ENCODE measurements around the gene MAPK1IP1L.
"Not testable (repeated sequence)": the region's sequence is repeated elsewhere in the genome, so short reads cannot be mapped to it uniquely, and the experiment has no call there.

Gene MAPK1IP1L

GRCh38 chr14:55045087-55045486 is 6.4 kb upstream of the MAPK1IP1L start:
- peaks cover 12 to 13% of the 10 kb centered on the region in 2 donors for H3K36me3 Mint-ChIP-seq
- no peaks in the 10 kb centered on the region for H3K27me3 Mint-ChIP-seq
- no peak for DNase-seq
- no peak overlapping the region for H3K27ac Mint-ChIP-seq
- H3K4me3 Mint-ChIP-seq = no peak overlapping the region
- no peaks in the 10 kb centered on the region for H3K9me3 Mint-ChIP-seq
- peaks cover 0 to 2% of the 10 kb centered on the region in 2 donors for H3K4me1 Mint-ChIP-seq
- ATAC-seq (replicated peaks) = no peak

- Mint-ChIP-seq H3K27me3 (no peaks in the 10 kb centered on the region), H3K4me3 (no peak overlapping the region), H3K27ac (no peak overlapping the region), H3K9me3 (no peaks in the 10 kb centered on the region), H3K4me1 (peaks cover 5 to 9% of the 10 kb centered on the region in 2 donors), H3K36me3 (peaks cover 10 to 12% of the 10 kb centered on the region in 2 donors)
- DNase-seq (no peak), ATAC-seq (replicated peaks) (no peak)
Observed at GRCh38 chr14:55047301-55048053, 4.0 kb upstream of the MAPK1IP1L start.

DNA sequence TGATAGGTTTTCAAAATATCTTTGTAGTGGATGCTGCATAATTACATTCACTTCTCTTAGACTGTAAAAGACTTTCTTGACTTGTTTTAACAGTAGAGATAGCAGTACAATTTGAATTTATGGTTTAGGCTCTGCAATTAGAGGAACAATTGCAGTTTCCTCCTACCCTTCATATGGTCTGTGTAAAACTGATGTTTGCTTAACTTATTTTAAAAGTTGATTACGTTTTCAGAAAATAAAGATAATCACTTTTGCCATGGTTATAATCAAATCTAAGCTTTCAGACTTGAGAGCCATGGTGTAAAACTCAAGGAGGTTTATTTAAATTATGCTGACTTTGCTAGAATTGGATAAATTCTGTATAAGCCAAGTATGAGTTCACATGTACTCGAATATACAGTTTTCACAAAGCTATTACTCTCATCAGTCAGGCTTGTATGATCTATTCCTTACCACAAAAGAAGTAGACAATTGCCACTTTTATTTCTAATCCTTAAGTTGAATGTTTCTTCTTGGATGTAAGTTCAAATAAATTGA is 2.5 kb upstream of the MAPK1IP1L start:
- Mint-ChIP-seq H3K36me3 (peaks cover 9 to 11% of the 10 kb centered on the region in 2 donors), H3K27me3 (no peaks in the 10 kb centered on the region)

GRCh38 chr14:55051165-55051422 is 353 bp upstream of the MAPK1IP1L start:
- Mint-ChIP-seq H3K36me3 (peaks cover 10 to 15% of the 10 kb centered on the region in 2 donors), H3K27ac (peak overlapping the region; percentile 99), H3K9me3 (no peaks in the 10 kb centered on the region), H3K4me1 (peaks cover 16 to 32% of the 10 kb centered on the region in 2 donors), H3K4me3 (peak overlapping the region; percentile 89 to 91), H3K27me3 (no peaks in the 10 kb centered on the region)
- ATAC-seq (replicated peaks) (peak; percentile 38 to 47), DNase-seq (no peak)

More for the DNA sequence above, 2.5 kb upstream of the MAPK1IP1L start:
- ATAC-seq (replicated peaks) (no peak), DNase-seq (no peak)
- no peak overlapping the region for H3K4me3 Mint-ChIP-seq
- H3K9me3 Mint-ChIP-seq = no peaks in the 10 kb centered on the region
- H3K27ac Mint-ChIP-seq = no peak overlapping the region
- peaks cover 13 to 22% of the 10 kb centered on the region in 2 donors for H3K4me1 Mint-ChIP-seq

DNA sequence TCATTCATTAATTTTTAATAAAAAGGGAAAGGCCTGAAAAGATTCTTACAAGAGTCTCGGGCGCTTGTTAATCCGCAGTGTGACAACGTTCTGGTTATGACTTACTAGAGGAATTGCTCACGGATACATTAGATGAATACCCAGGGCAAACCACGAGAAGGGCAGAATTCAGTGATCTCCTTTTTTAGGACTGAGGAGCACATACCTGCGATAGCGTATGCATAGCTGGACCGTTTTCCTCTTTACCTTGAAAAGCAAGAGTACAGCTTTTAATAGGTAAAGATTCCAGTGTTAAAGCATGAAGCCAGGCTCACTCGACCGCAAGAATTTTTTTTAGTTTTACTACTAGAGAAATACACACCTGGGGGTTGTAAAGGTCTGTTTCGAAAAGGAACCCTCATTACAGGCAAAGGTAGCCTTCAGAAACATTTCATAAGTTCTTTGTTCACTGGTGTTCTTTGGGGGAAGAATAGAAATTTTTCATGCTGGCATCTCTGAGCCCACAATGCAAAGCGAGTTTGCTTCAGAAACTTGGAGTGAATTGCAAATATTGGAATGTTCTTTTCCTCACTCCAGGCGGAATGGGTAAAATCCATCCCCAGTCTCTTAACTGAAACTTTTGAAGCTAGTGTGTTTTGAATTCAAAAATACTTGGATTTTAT is 953 bp downstream of the MAPK1IP1L start:
- ATAC-seq (replicated peaks) (peak; percentile 11 to 33), DNase-seq (peak; percentile 20)
- Mint-ChIP-seq H3K27me3 (no peaks in the 10 kb centered on the region), H3K4me1 (peaks cover 16 to 32% of the 10 kb centered on the region in 2 donors), H3K9me3 (no peaks in the 10 kb centered on the region), H3K27ac (peak overlapping the region; percentile 99), H3K36me3 (peaks cover 10 to 15% of the 10 kb centered on the region in 2 donors), H3K4me3 (peak overlapping the region; percentile 89 to 91)

- no peak for ATAC-seq (replicated peaks)
- H3K27ac Mint-ChIP-seq = peak overlapping the region; percentile 99
- DNase-seq = no peak
- no peaks in the 10 kb centered on the region for H3K9me3 Mint-ChIP-seq
- no peaks in the 10 kb centered on the region for H3K27me3 Mint-ChIP-seq
- peaks cover 16 to 34% of the 10 kb centered on the region in 2 donors for H3K4me1 Mint-ChIP-seq
- peaks cover 11 to 19% of the 10 kb centered on the region in 2 donors for H3K36me3 Mint-ChIP-seq
- H3K4me3 Mint-ChIP-seq = peak overlapping the region; percentile 89 to 91
Observed at GRCh38 chr14:55053018-55053417, 1.6 kb downstream of the MAPK1IP1L start.

- Mint-ChIP-seq H3K27me3 (no peaks in the 10 kb centered on the region), H3K36me3 (peaks cover 15 to 23% of the 10 kb centered on the region in 2 donors)
- no peak for DNase-seq
Observed at GRCh38 chr14:55053500-55053899, 2.1 kb downstream of the MAPK1IP1L start.

GRCh38 chr14:55054098-55054497 is 2.7 kb downstream of the MAPK1IP1L start:
- peak overlapping the region in 1 of 2 donors; percentile 16 for H3K4me3 Mint-ChIP-seq
- H3K9me3 Mint-ChIP-seq = no peaks in the 10 kb centered on the region
- peaks cover 16 to 40% of the 10 kb centered on the region in 2 donors for H3K4me1 Mint-ChIP-seq
- peaks cover 15 to 23% of the 10 kb centered on the region in 2 donors for H3K36me3 Mint-ChIP-seq
- H3K27me3 Mint-ChIP-seq = no peaks in the 10 kb centered on the region
- DNase-seq (no peak), ATAC-seq (replicated peaks) (no peak)
- H3K27ac Mint-ChIP-seq = peak overlapping the region; percentile 1

More at GRCh38 chr14:55053500-55053899, 2.1 kb downstream of the MAPK1IP1L start:
- Mint-ChIP-seq H3K4me1 (peaks cover 16 to 39% of the 10 kb centered on the region in 2 donors), H3K4me3 (peak overlapping the region; percentile 46 to 68), H3K27ac (peak overlapping the region; percentile 48), H3K9me3 (no peaks in the 10 kb centered on the region)
- no peak for ATAC-seq (replicated peaks)

GRCh38 chr14:55057919-55058318 is 6.5 kb downstream of the MAPK1IP1L start:
- no peaks in the 10 kb centered on the region for H3K27me3 Mint-ChIP-seq

GRCh38 chr14:55059333-55059732 is 7.9 kb downstream of the MAPK1IP1L start:
- ATAC-seq (replicated peaks) (no peak), DNase-seq (no peak)
- peaks cover 12 to 42% of the 10 kb centered on the region in 2 donors for H3K4me1 Mint-ChIP-seq
- peaks cover 38 to 44% of the 10 kb centered on the region in 2 donors for H3K36me3 Mint-ChIP-seq
- H3K4me3 Mint-ChIP-seq = no peak overlapping the region
- no peaks in the 10 kb centered on the region for H3K27me3 Mint-ChIP-seq
- no peaks in the 10 kb centered on the region for H3K9me3 Mint-ChIP-seq
- no peak overlapping the region for H3K27ac Mint-ChIP-seq

More at GRCh38 chr14:55057919-55058318, 6.5 kb downstream of the MAPK1IP1L start:
- no peak for ATAC-seq (replicated peaks)
- Mint-ChIP-seq H3K9me3 (no peaks in the 10 kb centered on the region), H3K27ac (peak overlapping the region; percentile 42), H3K4me3 (no peak overlapping the region), H3K4me1 (peaks cover 17 to 50% of the 10 kb centered on the region in 2 donors), H3K36me3 (peaks cover 40 to 51% of the 10 kb centered on the region in 2 donors)
- no peak for DNase-seq

DNA sequence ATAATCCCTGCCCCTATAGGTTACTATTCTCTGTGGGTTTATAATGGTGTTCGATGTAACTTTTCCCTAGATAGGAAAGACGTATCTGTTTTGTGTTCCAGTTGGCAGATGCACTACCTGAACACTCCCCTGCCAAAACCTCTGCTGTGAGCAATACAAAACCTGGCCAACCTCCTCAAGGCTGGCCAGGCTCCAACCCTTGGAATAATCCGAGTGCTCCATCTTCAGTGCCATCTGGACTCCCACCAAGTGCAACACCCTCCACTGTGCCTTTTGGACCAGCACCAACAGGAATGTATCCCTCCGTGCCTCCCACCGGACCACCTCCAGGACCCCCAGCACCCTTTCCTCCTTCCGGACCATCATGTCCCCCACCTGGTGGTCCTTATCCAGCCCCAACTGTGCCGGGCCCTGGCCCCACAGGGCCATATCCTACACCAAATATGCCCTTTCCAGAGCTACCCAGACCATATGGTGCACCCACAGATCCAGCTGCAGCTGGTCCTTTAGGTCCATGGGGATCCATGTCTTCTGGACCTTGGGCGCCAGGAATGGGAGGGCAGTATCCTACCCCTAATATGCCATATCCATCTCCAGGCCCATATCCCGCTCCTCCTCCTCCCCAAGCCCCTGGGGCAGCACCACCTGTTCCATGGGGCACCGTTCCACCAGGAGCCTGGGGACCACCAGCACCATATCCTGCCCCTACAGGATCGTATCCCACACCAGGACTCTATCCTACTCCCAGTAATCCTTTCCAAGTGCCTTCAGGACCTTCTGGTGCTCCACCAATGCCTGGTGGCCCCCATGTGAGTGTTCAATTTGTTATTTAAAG is 11.3 kb downstream of the MAPK1IP1L start:
- Mint-ChIP-seq H3K27me3 (no peaks in the 10 kb centered on the region), H3K9me3 (no peaks in the 10 kb centered on the region), H3K4me1 (peaks cover 21 to 64% of the 10 kb centered on the region in 2 donors), H3K4me3 (no peak overlapping the region), H3K27ac (peak overlapping the region; percentile 84), H3K36me3 (peaks cover 52 to 61% of the 10 kb centered on the region in 2 donors)
- ATAC-seq (replicated peaks) (no peak), DNase-seq (no peak)

GRCh38 chr14:55064896-55065295 is 13.4 kb downstream of the MAPK1IP1L start:
- peak overlapping the region; percentile 25 for H3K27ac Mint-ChIP-seq
- not testable (repeated sequence) for DNase-seq; H3K9me3 Mint-ChIP-seq; H3K27me3 Mint-ChIP-seq; H3K4me3 Mint-ChIP-seq; ATAC-seq (replicated peaks)
- peaks cover 43 to 58% of the 10 kb centered on the region in 2 donors for H3K36me3 Mint-ChIP-seq
- peaks cover 21 to 49% of the 10 kb centered on the region in 2 donors for H3K4me1 Mint-ChIP-seq

DNA sequence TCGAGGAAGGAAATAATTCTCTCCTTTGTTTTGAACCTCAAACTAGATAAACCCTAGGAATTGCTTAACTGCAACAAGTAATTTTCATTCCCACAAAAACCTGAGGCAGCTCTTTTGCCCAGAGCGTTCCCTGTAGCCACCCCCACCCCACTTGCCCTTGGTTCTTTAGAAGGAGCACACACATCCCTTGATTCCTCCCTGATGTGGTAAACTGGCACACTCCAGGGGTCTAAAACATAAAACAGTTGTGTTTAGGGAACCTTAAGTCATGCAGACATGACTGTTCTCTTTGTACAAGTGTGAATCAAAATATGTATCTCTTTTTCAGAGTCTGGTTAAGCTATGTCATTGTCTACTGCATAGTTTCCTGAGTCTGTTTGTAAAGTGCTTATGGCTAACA is 14.0 kb downstream of the MAPK1IP1L start:
- no peak overlapping the region for H3K4me3 Mint-ChIP-seq
- peak overlapping the region; percentile 84 for H3K27ac Mint-ChIP-seq
- H3K9me3 Mint-ChIP-seq = no peaks in the 10 kb centered on the region
- H3K36me3 Mint-ChIP-seq = peaks cover 42 to 57% of the 10 kb centered on the region in 2 donors
- ATAC-seq (replicated peaks) = no peak
- no peaks in the 10 kb centered on the region for H3K27me3 Mint-ChIP-seq
- H3K4me1 Mint-ChIP-seq = peaks cover 21 to 49% of the 10 kb centered on the region in 2 donors
- DNase-seq = no peak

GRCh38 chr14:55066223-55066622 is 14.8 kb downstream of the MAPK1IP1L start:
- Mint-ChIP-seq H3K36me3 (peaks cover 41 to 57% of the 10 kb centered on the region in 2 donors), H3K4me1 (peaks cover 27 to 49% of the 10 kb centered on the region in 2 donors), H3K27me3 (no peaks in the 10 kb centered on the region), H3K9me3 (no peaks in the 10 kb centered on the region), H3K4me3 (no peak overlapping the region), H3K27ac (peak overlapping the region; percentile 37)
- DNase-seq (no peak), ATAC-seq (replicated peaks) (no peak)
